ENCODE measurements around the gene FGGY. TPM values are rescaled to one million over a fixed set of nuclear protein-coding genes. Genes with fewer than 3 reads are reported as not detected.

Gene FGGY
- total RNA-seq, 1 experiment from 2014 or later, result 6.4 TPM

- H3K36me3 ChIP-seq (ENCODE audit: control insufficient read depth, insufficient read depth, low read length), result no peaks in the 10 kb centered on the region
- H3K4me1 ChIP-seq, result peaks cover 19% of the 10 kb centered on the region; the same call in 1 of the 2 replicates
- Mint-ChIP-seq H3K27ac (ENCODE audit: unreplicated experiment) (no peak overlapping the region), H3K9me3 (ENCODE audit: unreplicated experiment) (no peaks in the 10 kb centered on the region), H3K4me1 (ENCODE audit: low read depth, unreplicated experiment) (peaks cover 14% of the 10 kb centered on the region), H3K36me3 (ENCODE audit: insufficient read depth, unreplicated experiment) (peaks cover 4% of the 10 kb centered on the region), H3K4me3 (ENCODE audit: unreplicated experiment) (no peak overlapping the region), H3K27me3 (ENCODE audit: insufficient read depth, unreplicated experiment) (no peaks in the 10 kb centered on the region)
- H3K4me3 ChIP-seq (ENCODE audit: low read depth, low read length), result no peak overlapping the region
- no peaks in the 10 kb centered on the region for H3K9me3 ChIP-seq
- H3K27me3 ChIP-seq (replicated peaks; ENCODE audit: control insufficient read depth, insufficient read depth, low read length), result no peaks in the 10 kb centered on the region
- BruUV-seq (replicated peaks), result no TSS peak
- ChIA-PET CTCF (no interaction called here), POLR2A (no interaction called here)
- DNase-seq, result no peak
- intact Hi-C loops (cut with micrococcal nuclease; ENCODE audit: unreplicated experiment), result no loop called here
- TF ChIP-seq CTCF (IDR thresholded peaks at IDR 0.05; ENCODE audit: insufficient read depth in 1 of 2, low read depth in 1 of 2, low read length in 1 of 2, severe bottlenecking in 1 of 2, unreplicated experiment in 1 of 2), result no peak
These were observed 20.9 kb downstream of the FGGY start for GRCh38 chr1:59317780-59318179.

GRCh38 chr1:59318271-59318860 is 21.5 kb downstream of the FGGY start:
- no peaks in the 10 kb centered on the region for H3K27me3 Mint-ChIP-seq (ENCODE audit: insufficient read depth, unreplicated experiment)
- H3K4me3 Mint-ChIP-seq (ENCODE audit: unreplicated experiment), result no peak overlapping the region
- CTCF ChIA-PET, result no interaction called here
- no TSS peak for BruUV-seq (replicated peaks)
- DNase-seq, result no peak
- no peak for TF ChIP-seq CTCF (IDR thresholded peaks at IDR 0.05; ENCODE audit: insufficient read depth in 1 of 2, low read depth in 1 of 2, low read length in 1 of 2, severe bottlenecking in 1 of 2, unreplicated experiment in 1 of 2)
- Histone ChIP-seq H3K36me3 (ENCODE audit: control insufficient read depth, insufficient read depth, low read length) (no peaks in the 10 kb centered on the region), H3K27me3 (replicated peaks; ENCODE audit: control insufficient read depth, insufficient read depth, low read length) (no peaks in the 10 kb centered on the region), H3K4me3 (ENCODE audit: low read depth, low read length) (no peak overlapping the region), H3K9me3 (no peaks in the 10 kb centered on the region), H3K4me1 (peaks cover 19% of the 10 kb centered on the region; the same call in 1 of the 2 replicates)
- H3K9me3 Mint-ChIP-seq (ENCODE audit: unreplicated experiment), result no peaks in the 10 kb centered on the region
- peaks cover 14% of the 10 kb centered on the region for H3K4me1 Mint-ChIP-seq (ENCODE audit: low read depth, unreplicated experiment)
- intact Hi-C loops (cut with micrococcal nuclease; ENCODE audit: unreplicated experiment), result no loop called here
- H3K36me3 Mint-ChIP-seq (ENCODE audit: insufficient read depth, unreplicated experiment), result peaks cover 4% of the 10 kb centered on the region
- POLR2A ChIA-PET, result no interaction called here
- H3K27ac Mint-ChIP-seq (ENCODE audit: unreplicated experiment), result peak overlapping the region; percentile 59

- TF ChIP-seq CTCF (IDR thresholded peaks at IDR 0.05; ENCODE audit: insufficient read depth in 1 of 2, low read depth in 1 of 2, low read length in 1 of 2, severe bottlenecking in 1 of 2, unreplicated experiment in 1 of 2), result no peak
- POLR2A ChIA-PET, result no interaction called here
- no peaks in the 10 kb centered on the region for H3K4me1 Mint-ChIP-seq (ENCODE audit: low read depth, unreplicated experiment)
- no peak for DNase-seq
- H3K27me3 Mint-ChIP-seq (ENCODE audit: insufficient read depth, unreplicated experiment), result no peaks in the 10 kb centered on the region
- no peak overlapping the region for H3K4me3 Mint-ChIP-seq (ENCODE audit: unreplicated experiment)
- no peaks in the 10 kb centered on the region for H3K9me3 ChIP-seq
- no peaks in the 10 kb centered on the region for H3K36me3 ChIP-seq (ENCODE audit: control insufficient read depth, insufficient read depth, low read length)
- peaks cover 4% of the 10 kb centered on the region for H3K36me3 Mint-ChIP-seq (ENCODE audit: insufficient read depth, unreplicated experiment)
- no peak overlapping the region for H3K27ac Mint-ChIP-seq (ENCODE audit: unreplicated experiment)
- H3K4me1 ChIP-seq, result 0 out of 2 replicates have a peak, but pooled peaks cover under 1% of the 10 kb centered on the region
- H3K27me3 ChIP-seq (replicated peaks; ENCODE audit: control insufficient read depth, insufficient read depth, low read length), result no peaks in the 10 kb centered on the region
- CTCF ChIA-PET, result no interaction called here
- no TSS peak for BruUV-seq (replicated peaks)
- peaks cover 8% of the 10 kb centered on the region for H3K9me3 Mint-ChIP-seq (ENCODE audit: unreplicated experiment)
- no peak overlapping the region for H3K4me3 ChIP-seq (ENCODE audit: low read depth, low read length)
- intact Hi-C loops (cut with micrococcal nuclease; ENCODE audit: unreplicated experiment), result no loop called here
These were observed 25.5 kb downstream of the FGGY start for GRCh38 chr1:59322394-59322793.

All from Caco-2 (cell line).